Fibroblast of the aortic adventitia (primary cell): ENCODE results near the gene FAM210B. TPM values are rescaled to one million over a fixed set of nuclear protein-coding genes. Genes with fewer than 3 reads are reported as not detected.
"Not testable (repeated sequence)": the region's sequence is repeated elsewhere in the genome, so short reads cannot be mapped to it uniquely, and the experiment has no call there.

Experiments used
- DNase-seq: peaks from one replicate; pipeline ENCODE4 v3.0.0-alpha.2; 2010; ENCODE audit warnings: low read depth
- H3K4me3 ChIP-seq: 2 replicates; pipeline ENCODE4 v1.5.1; 2011; ENCODE audit warnings: low read depth, mild to moderate bottlenecking, control low read depth, low read length, moderate library complexity
- CTCF ChIP-seq: IDR thresholded peaks from 2 replicates; pipeline ENCODE4 v1.5.1; 2011; ENCODE audit warnings: mild to moderate bottlenecking, low read length, control low read depth, inconsistent platforms; ENCODE audit not compliant: insufficient read depth
- total RNA-seq: library from RNA; depleted of rRNA; stranded (reverse); fragments of >200 nt; gene quantifications from 2 replicates; pipeline ENCODE4 v1.2.3, GENCODE V29; 2012; ENCODE audit warnings: low replicate concordance

Gene FAM210B
- total RNA-seq, 1 donor: 53.3 TPM

GRCh38 chr20:56381501-56381900 lies 22.7 kb downstream of the FAM210B start:
- no peak for DNase-seq
- TF ChIP-seq CTCF: no peak
- no peak overlapping the region for H3K4me3 ChIP-seq

GRCh38 chr20:56382696-56383095 lies 23.9 kb downstream of the FAM210B start:
- no peak for TF ChIP-seq CTCF
- DNase-seq: no peak
- no peak overlapping the region for H3K4me3 ChIP-seq

GRCh38 chr20:56383334-56383733 lies 24.6 kb downstream of the FAM210B start:
- DNase-seq: no peak
- no peak for TF ChIP-seq CTCF
- H3K4me3 ChIP-seq: no peak overlapping the region

- no peak for TF ChIP-seq CTCF
- DNase-seq: no peak
These were observed 26.4 kb downstream of the FAM210B start for GRCh38 chr20:56385130-56385529.

GRCh38 chr20:56386219-56386618 lies 27.4 kb downstream of the FAM210B start:
- H3K4me3 ChIP-seq: no peak overlapping the region
- no peak for DNase-seq
- no peak for TF ChIP-seq CTCF

More at GRCh38 chr20:56385130-56385529, 26.4 kb downstream of the FAM210B start:
- H3K4me3 ChIP-seq: no peak overlapping the region

GRCh38 chr20:56388882-56389281 lies 30.1 kb downstream of the FAM210B start:
- no peak overlapping the region for H3K4me3 ChIP-seq
- TF ChIP-seq CTCF: no peak
- no peak for DNase-seq

- H3K4me3 ChIP-seq: no peak overlapping the region
- no peak for TF ChIP-seq CTCF
These were observed 31.0 kb downstream of the FAM210B start for GRCh38 chr20:56389807-56390206.

GRCh38 chr20:56390396-56390795 lies 31.6 kb downstream of the FAM210B start:
- not testable (repeated sequence) for DNase-seq, H3K4me3 ChIP-seq

More at GRCh38 chr20:56389807-56390206, 31.0 kb downstream of the FAM210B start:
- no peak for DNase-seq
